HepG2 (cell line): ENCODE measurements around the gene AAMP. TPM values are rescaled to one million over a fixed set of nuclear protein-coding genes. Genes with fewer than 3 reads are reported as not detected.

Source experiments
- ARID5B ChIP-seq: IDR thresholded peaks from 2 replicates; pipeline ENCODE4 v1.4.0; 2020; ENCODE audit warnings: mild to moderate bottlenecking, missing genetic modification reagents
- ELF3 ChIP-seq: IDR thresholded peaks from 2 replicates; pipeline ENCODE4 v1.6.1; 2016; ENCODE audit warnings: missing genetic modification reagents, missing compliant biosample characterization
- HMG20A ChIP-seq: IDR thresholded peaks from 2 replicates; pipeline ENCODE4 v1.6.1; 2016; ENCODE audit warnings: borderline replicate concordance
- IKZF1 ChIP-seq: fragments of 450-650 bp; IDR thresholded peaks from 2 replicates; pipeline ENCODE4 v1.7.1; 2016
- NFIB ChIP-seq: sonication (generic); formaldehyde crosslinking; IDR thresholded peaks from 2 replicates; pipeline ENCODE4 v1.9.0; 2021; ENCODE audit warnings: missing genetic modification reagents, mild to moderate bottlenecking, borderline replicate concordance
- PTBP1 ChIP-seq: fragments of 200-400 bp; formaldehyde crosslinking; IDR thresholded peaks from 2 replicates; pipeline ENCODE4 v1.6.1; 2018; ENCODE audit warnings: low read length, low read depth; ENCODE audit not compliant: poor library complexity, severe bottlenecking
- SIN3B ChIP-seq: fragments of 150-350 bp; IDR thresholded peaks from 2 replicates; pipeline ENCODE4 v1.6.1; 2014; ENCODE audit warnings: low read length
- SMARCE1 ChIP-seq: fragments of 450-650 bp; IDR thresholded peaks from 2 replicates; pipeline ENCODE4 v1.6.1; 2017; ENCODE audit warnings: borderline replicate concordance
- SNAPC4 ChIP-seq: sonication (generic); formaldehyde crosslinking; IDR thresholded peaks from 2 replicates; pipeline ENCODE4 v1.4.0; 2020; ENCODE audit warnings: mild to moderate bottlenecking, missing genetic modification reagents
- SOX5 ChIP-seq: IDR thresholded peaks from 2 replicates; pipeline ENCODE4 v1.6.1; 2016; ENCODE audit warnings: borderline replicate concordance
- WIZ ChIP-seq: sonication (generic); formaldehyde crosslinking; IDR thresholded peaks from 2 replicates; pipeline ENCODE4 v1.5.1; 2020; ENCODE audit warnings: mild to moderate bottlenecking, missing genetic modification reagents
- ZBTB38 ChIP-seq: sonication (generic); formaldehyde crosslinking; IDR thresholded peaks from 2 replicates; pipeline ENCODE4 v1.5.1; 2020; ENCODE audit warnings: mild to moderate bottlenecking, missing genetic modification reagents
- ZFP36 ChIP-seq: fragments of 150-350 bp; IDR thresholded peaks from 2 replicates; pipeline ENCODE4 v1.6.1; 2018; ENCODE audit warnings: borderline replicate concordance, low read length, low read depth; ENCODE audit not compliant: partially characterized antibody
- ZFP36L1 ChIP-seq: sonication (generic); formaldehyde crosslinking; IDR thresholded peaks from 2 replicates; pipeline ENCODE4 v1.8.0; 2022; ENCODE audit warnings: mild to moderate bottlenecking, missing genetic modification reagents, moderate library complexity
- ZFP37 ChIP-seq: sonication (generic); formaldehyde crosslinking; IDR thresholded peaks from 2 replicates; pipeline ENCODE4 v1.4.0; 2020; ENCODE audit warnings: missing genetic modification reagents, borderline replicate concordance
- ZMYM2 ChIP-seq: sonication (generic); formaldehyde crosslinking; IDR thresholded peaks from 2 replicates; pipeline ENCODE4 v1.8.0; 2022; ENCODE audit warnings: mild to moderate bottlenecking, missing genetic modification reagents
- ZNF101 ChIP-seq: sonication (generic); formaldehyde crosslinking; IDR thresholded peaks from 2 replicates; pipeline ENCODE4 v1.4.0; 2020; ENCODE audit warnings: mild to moderate bottlenecking, low read depth, missing genetic modification reagents, borderline replicate concordance
- ZNF574 ChIP-seq: sonication (generic); formaldehyde crosslinking; IDR thresholded peaks from 2 replicates; pipeline ENCODE4 v1.4.0; 2020; ENCODE audit warnings: missing genetic modification reagents
- ZNF615 ChIP-seq: sonication (generic); formaldehyde crosslinking; IDR thresholded peaks from 2 replicates; pipeline ENCODE4 v1.5.0; 2020; ENCODE audit warnings: mild to moderate bottlenecking, missing genetic modification reagents, borderline replicate concordance
- polyA plus RNA-seq, 8 experiments: library from polyadenylated mRNA; depleted of rRNA in 3 of 8; stranded (reverse) in 7 of 8; unstranded in 1 of 8; fragments of >200 nt; fragmentation: Illumina TruSeq in 4 of 8; extraction: Trizol in 4 of 8; gene quantifications; 2 replicates each; pipeline versions ENCODE4 v1.2.1 to v1.2.3, GENCODE V29; 2011 to 2016; ENCODE audit warnings: low read depth in 4 of 8, missing spikeins in 1 of 8, mixed read lengths in 1 of 8; ENCODE audit not compliant: insufficient read depth in 1 of 8
- total RNA-seq, 5 experiments: library from RNA; depleted of rRNA; stranded (reverse); fragments of >200 nt; fragmentation: Illumina TruSeq; extraction: Trizol; gene quantifications; 2 replicates each; pipeline ENCODE4 v1.2.3, GENCODE V29; 2016; ENCODE audit warnings: low read depth in 1 of 5

Gene AAMP
- total and polyA plus RNA-seq, 2 of the 13 experiments (the other 11 are each of a cell fraction or from before 2014, with no cell fraction given), result 110 to 186 TPM

- no peak for TF ChIP-seq ZNF574 (CRISPR knock-in tag)
- TF ChIP-seq ELF3 (CRISPR knock-in tag), result peak; percentile 14; the same call in 1 of the 2 replicates
- TF ChIP-seq ZBTB38 (CRISPR knock-in tag), result no peak
- TF ChIP-seq ZMYM2 (CRISPR knock-in tag), result no peak
- 0 out of 2 replicates have a peak, but pooled peaks have one; percentile 31 for TF ChIP-seq SIN3B
- TF ChIP-seq HMG20A, result no peak
- TF ChIP-seq ZFP36L1 (CRISPR knock-in tag), result no peak
- TF ChIP-seq PTBP1, result no peak
- no peak for TF ChIP-seq ZFP37 (CRISPR knock-in tag)
- no peak for TF ChIP-seq SOX5 (CRISPR knock-in tag)
- no peak for TF ChIP-seq ZNF615 (CRISPR knock-in tag)
- TF ChIP-seq NFIB (CRISPR knock-in tag), result no peak
- TF ChIP-seq ZFP36, result no peak
- no peak for TF ChIP-seq WIZ (CRISPR knock-in tag)
- no peak for TF ChIP-seq ZNF101 (CRISPR knock-in tag)
- TF ChIP-seq SMARCE1, result no peak
- TF ChIP-seq IKZF1, result no peak
- no peak for TF ChIP-seq ARID5B (CRISPR knock-in tag)
- no peak for TF ChIP-seq SNAPC4 (CRISPR knock-in tag)
These were observed 2.7 kb upstream of the AAMP start (continued) for GRCh38 chr2:218272531-218273212.
